Measurements from ENCODE around the gene MOV10L1. TPM values are rescaled to one million over a fixed set of nuclear protein-coding genes. Genes with fewer than 3 reads are reported as not detected.

The MOV10L1 gene
- total RNA-seq, 2 experiments from 2014 or later = 0.22 to 1.1 TPM

DNA sequence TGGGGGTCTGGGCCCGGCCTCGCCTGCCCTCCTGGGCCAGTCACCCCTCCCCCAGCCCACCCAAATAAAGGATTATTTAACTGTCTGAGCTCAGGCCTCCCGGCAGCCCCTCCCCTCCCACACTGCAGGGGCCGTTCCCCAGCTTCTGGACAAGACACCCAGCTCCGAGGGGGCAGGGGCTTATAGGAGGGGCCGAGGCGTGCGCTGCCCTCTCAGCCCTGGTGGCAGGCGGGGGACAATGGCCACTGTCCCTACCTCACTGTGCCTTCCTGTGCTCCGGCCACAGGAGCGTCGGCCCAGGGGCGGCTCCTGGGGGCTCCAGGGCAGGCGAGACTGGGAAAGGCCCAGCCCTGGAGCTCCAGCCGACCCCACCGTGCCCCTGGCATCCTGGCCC is 108.8 kb downstream of the MOV10L1 start:
- intact Hi-C loops (cut with micrococcal nuclease; ENCODE audit: unreplicated experiment) = no loop called here
- POLR2A ChIA-PET = no interaction called here

DNA sequence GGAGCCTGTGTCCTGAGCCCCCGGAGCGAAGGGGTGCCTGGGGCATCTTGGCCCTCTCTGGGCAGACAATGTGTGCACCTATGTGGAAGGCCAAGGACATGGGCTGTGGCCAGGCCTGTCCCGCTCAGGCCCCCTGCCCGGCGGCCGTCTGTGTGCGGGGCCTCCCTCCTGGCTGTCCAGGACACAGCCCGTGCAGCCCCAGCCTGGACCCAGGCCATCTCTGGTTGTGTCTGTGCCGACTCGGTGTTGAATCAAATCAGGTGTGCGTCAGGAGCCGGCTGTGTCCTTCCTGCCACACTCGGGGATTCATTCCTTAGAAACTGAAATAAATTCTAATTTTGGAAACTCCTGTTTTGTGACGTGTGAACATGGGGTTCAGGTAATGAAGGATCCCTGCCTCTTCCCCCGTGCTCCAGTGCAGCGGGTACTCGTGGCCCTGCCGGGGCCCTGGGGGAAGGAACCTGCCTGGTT is 109.5 kb downstream of the MOV10L1 start:
- CTCF ChIA-PET (ENCODE audit: unreplicated experiment) = no interaction called here
- POLR2A ChIA-PET = no interaction called here

More for the DNA sequence above, 108.8 kb downstream of the MOV10L1 start:
- Histone ChIP-seq H3K27ac (ENCODE audit: low read depth, low read length, poor library complexity, severe bottlenecking) (no peak overlapping the region), H2AFZ (ENCODE audit: low read length) (no peak overlapping the region), H4K20me1 (ENCODE audit: insufficient read depth, low read length) (0 out of 2 replicates have a peak, but pooled peaks cover 8% of the 10 kb centered on the region), H3K4me2 (ENCODE audit: low read length) (no peak overlapping the region), H3K4me1 (ENCODE audit: insufficient read depth, low read length, poor library complexity, severe bottlenecking) (peaks cover 26% of the 10 kb centered on the region), H3K36me3 (ENCODE audit: insufficient read depth, low read length) (peaks cover 57% of the 10 kb centered on the region), H3K79me2 (ENCODE audit: insufficient read depth, low read depth, low read length) (peaks cover 23% of the 10 kb centered on the region), H3K9me3 (ENCODE audit: low read length) (peaks cover 8% of the 10 kb centered on the region; the same call in 1 of the 2 replicates), H3K4me3 (ENCODE audit: low read depth, low read length, poor library complexity, severe bottlenecking) (no peak overlapping the region), H3K9me2 (ENCODE audit: insufficient read depth, low read length) (no peaks in the 10 kb centered on the region)
- TF ChIP-seq, protein P1, sequence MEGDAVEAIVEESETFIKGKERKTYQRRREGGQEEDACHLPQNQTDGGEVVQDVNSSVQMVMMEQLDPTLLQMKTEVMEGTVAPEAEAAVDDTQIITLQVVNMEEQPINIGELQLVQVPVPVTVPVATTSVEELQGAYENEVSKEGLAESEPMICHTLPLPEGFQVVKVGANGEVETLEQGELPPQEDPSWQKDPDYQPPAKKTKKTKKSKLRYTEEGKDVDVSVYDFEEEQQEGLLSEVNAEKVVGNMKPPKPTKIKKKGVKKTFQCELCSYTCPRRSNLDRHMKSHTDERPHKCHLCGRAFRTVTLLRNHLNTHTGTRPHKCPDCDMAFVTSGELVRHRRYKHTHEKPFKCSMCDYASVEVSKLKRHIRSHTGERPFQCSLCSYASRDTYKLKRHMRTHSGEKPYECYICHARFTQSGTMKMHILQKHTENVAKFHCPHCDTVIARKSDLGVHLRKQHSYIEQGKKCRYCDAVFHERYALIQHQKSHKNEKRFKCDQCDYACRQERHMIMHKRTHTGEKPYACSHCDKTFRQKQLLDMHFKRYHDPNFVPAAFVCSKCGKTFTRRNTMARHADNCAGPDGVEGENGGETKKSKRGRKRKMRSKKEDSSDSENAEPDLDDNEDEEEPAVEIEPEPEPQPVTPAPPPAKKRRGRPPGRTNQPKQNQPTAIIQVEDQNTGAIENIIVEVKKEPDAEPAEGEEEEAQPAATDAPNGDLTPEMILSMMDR (conservative IDR thresholded peaks at IDR 0.05; ENCODE audit: low read length) = no peak
- no peak for TF ChIP-seq EZH2phosphoT487 (IDR thresholded peaks at IDR 0.05; ENCODE audit: borderline replicate concordance, low read depth, low read length)
- no TSS peak for BruUV-seq (replicated peaks)
- no peak for DNase-seq (ENCODE audit: low spot score)
- CTCF ChIA-PET (ENCODE audit: unreplicated experiment) = no interaction called here

More for the DNA sequence above, 109.5 kb downstream of the MOV10L1 start:
- no TSS peak for BruUV-seq (replicated peaks)
- H3K4me1 ChIP-seq (ENCODE audit: insufficient read depth, low read length, poor library complexity, severe bottlenecking) = peaks cover 25% of the 10 kb centered on the region
- TF ChIP-seq EZH2phosphoT487 (IDR thresholded peaks at IDR 0.05; ENCODE audit: borderline replicate concordance, low read depth, low read length) = no peak
- TF ChIP-seq, protein P1 (conservative IDR thresholded peaks at IDR 0.05; ENCODE audit: low read length) = no peak
- H2AFZ ChIP-seq (ENCODE audit: low read length) = no peak overlapping the region
- intact Hi-C loops (cut with micrococcal nuclease; ENCODE audit: unreplicated experiment) = no loop called here
- H3K36me3 ChIP-seq (ENCODE audit: insufficient read depth, low read length) = peaks cover 54% of the 10 kb centered on the region
- no peaks in the 10 kb centered on the region for H3K9me2 ChIP-seq (ENCODE audit: insufficient read depth, low read length)
- H4K20me1 ChIP-seq (ENCODE audit: insufficient read depth, low read length) = 0 out of 2 replicates have a peak, but pooled peaks cover 8% of the 10 kb centered on the region
- H3K9me3 ChIP-seq (ENCODE audit: low read length) = peaks cover 8% of the 10 kb centered on the region; the same call in 1 of the 2 replicates
- H3K4me2 ChIP-seq (ENCODE audit: low read length) = peak overlapping the region; percentile 92; the same call in 1 of the 2 replicates
- H3K27ac ChIP-seq (ENCODE audit: low read depth, low read length, poor library complexity, severe bottlenecking) = peak overlapping the region; percentile 34
- no peak overlapping the region for H3K4me3 ChIP-seq (ENCODE audit: low read depth, low read length, poor library complexity, severe bottlenecking)
- DNase-seq (ENCODE audit: low spot score) = no peak
- H3K79me2 ChIP-seq (ENCODE audit: insufficient read depth, low read depth, low read length) = peaks cover 27% of the 10 kb centered on the region
